GM12875 (cell line): ENCODE results near the gene STXBP3.

Source experiments
- H3K4me3 ChIP-seq: one replicate; pipeline ENCODE4 v1.5.1; 2011; ENCODE audit warnings: low read depth, low read length, control low read depth
- TF ChIP-seq, protein P1 (sequence below): IDR thresholded peaks from 2 replicates; pipeline ENCODE4 v1.5.1; 2011; ENCODE audit warnings: low read depth, mild to moderate bottlenecking, control low read depth, inconsistent platforms, low read length, moderate library complexity, borderline replicate concordance; ENCODE audit not compliant: insufficient read depth

STXBP3 gene

DNA sequence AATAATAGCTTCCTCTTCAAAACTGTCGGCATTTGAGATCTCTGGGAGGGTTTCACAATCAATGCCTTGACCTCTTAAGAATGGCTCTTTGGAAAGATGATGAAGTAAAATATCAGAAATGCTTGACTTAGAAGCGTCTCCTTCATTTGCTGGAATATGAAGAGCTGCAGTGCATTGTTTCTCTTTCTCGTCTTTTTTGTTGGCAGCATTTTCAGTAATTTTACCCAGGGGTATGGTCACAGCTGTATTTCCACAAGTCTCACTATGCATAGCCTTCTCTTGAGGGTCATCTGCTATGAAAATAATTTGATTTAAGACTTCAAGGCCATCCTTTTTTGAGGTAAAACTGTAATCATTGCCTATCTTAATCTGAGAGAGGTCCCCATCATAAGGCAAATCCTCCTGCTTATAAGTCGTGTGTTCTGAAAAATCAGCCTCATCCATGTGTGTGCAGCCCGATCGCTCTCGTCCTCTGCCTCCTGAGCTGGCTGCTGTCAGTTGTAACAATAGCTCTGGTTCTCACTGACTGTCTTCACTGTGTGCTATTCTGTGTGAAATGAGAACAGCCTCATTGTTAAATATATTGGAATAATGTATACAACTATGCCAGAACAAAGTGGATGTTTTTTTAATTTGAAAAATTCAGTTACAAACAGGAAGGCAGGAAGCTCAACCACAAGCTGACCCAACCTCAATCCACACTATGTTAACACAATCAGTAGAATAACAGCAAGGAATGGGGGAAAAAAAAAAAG, 105.9 kb downstream of the STXBP3 start:
- TF ChIP-seq, protein P1, sequence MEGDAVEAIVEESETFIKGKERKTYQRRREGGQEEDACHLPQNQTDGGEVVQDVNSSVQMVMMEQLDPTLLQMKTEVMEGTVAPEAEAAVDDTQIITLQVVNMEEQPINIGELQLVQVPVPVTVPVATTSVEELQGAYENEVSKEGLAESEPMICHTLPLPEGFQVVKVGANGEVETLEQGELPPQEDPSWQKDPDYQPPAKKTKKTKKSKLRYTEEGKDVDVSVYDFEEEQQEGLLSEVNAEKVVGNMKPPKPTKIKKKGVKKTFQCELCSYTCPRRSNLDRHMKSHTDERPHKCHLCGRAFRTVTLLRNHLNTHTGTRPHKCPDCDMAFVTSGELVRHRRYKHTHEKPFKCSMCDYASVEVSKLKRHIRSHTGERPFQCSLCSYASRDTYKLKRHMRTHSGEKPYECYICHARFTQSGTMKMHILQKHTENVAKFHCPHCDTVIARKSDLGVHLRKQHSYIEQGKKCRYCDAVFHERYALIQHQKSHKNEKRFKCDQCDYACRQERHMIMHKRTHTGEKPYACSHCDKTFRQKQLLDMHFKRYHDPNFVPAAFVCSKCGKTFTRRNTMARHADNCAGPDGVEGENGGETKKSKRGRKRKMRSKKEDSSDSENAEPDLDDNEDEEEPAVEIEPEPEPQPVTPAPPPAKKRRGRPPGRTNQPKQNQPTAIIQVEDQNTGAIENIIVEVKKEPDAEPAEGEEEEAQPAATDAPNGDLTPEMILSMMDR: no peak
- H3K4me3 ChIP-seq: no peak overlapping the region

DNA sequence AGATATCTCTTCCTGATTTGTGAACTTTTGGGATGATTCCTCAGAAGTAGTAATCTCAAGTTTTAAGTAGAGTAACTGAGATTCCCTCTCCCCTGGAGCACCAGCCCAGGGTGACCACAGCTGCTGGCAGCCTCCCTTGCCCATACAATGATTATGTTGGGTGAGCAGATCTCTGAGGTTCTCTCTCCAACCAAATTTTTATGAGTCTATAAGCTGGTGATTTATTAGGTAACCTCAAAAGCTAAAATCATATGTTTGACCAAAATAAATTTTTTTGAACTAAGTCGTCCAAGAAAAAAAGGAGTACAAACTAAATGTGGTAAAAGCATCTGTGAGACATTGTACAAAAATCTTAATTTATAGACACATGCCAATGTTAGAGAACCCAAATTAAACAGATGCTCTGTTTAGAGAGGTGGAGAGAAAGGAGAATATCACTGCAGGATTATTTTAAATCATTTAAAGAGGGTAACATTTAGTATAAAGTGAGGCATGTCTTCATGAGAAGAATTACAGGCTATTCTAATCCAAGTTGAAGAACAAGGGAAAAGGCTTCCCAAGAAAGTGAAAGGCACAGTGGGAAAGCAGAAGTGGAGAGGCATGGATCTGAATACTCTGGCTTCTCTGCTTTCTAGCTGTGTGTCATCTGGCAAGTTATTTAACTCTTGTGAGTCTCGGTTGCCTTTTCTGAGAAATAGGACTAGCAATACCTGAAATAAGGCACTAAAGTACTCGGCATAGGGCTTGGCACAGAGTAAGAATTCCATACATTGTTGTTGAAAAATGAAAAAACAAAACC, 107.9 kb downstream of the STXBP3 start:
- H3K4me3 ChIP-seq: no peak overlapping the region
- TF ChIP-seq, protein P1: no peak

DNA sequence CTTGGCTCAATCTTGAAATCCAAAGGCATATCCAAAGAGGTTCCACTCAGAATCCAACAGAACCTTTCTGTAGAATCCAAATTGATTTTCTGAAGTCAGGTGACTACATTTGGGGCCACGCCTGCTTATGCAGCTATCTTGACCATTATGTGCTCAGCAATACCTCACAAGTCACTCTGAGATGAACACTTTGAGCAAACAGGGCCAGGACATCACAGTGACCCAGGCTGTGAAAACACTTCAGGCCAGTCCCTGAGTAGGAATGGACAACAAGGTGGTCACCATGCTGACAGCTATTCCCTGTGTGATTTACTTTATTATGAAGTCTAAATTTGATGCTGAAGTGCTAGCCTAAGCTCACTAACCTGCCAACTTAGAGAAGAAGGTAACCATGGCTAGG, 110.5 kb downstream of the STXBP3 start, which contains the start of gene AKNAD1:
TSS of gene AKNAD1 (minus strand) at position 101 of the 400 bp plus-strand sequence. CDS start 4,430 bp downstream, outside the sequence.
- H3K4me3 ChIP-seq: no peak within 1 kb of the TSS
- TF ChIP-seq, protein P1: no peak

DNA sequence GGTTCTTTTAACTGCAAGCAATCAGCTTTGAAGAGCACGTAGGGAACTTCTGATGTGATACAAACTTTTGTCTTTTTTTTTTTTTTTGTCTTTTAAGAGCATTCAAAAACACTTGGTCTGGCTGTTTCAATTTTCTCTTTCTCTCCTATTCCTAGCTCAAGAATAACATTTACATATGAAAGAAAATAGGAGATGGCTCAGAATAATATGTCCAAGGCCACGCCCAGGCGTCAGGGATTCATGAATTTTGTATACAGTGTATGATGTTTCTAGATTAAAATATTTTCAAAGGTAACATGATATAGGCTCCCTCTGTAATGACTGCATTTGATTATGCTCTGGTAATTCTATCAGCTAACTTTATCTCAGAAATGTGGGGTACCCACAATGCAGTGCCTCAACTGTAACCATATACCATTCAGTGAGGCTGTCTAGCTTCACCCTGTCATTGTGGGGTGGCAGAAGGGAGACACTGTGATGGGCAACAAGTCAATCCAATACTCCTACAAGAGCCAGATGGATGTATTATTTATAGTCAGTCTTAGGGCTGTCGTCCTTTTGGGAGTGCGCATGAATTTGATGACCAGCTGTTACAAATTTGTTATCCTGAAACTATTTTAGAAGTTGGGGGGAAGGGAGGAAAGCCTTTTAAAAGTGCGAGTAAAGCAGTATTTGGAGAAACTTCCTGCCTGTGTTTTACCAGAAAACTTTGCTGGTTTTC, 111.9 kb downstream of the STXBP3 start:
- TF ChIP-seq, protein P1: no peak
- H3K4me3 ChIP-seq: no peak overlapping the region
